ENCODE data around the gene THSD4.

The THSD4 gene

DNA sequence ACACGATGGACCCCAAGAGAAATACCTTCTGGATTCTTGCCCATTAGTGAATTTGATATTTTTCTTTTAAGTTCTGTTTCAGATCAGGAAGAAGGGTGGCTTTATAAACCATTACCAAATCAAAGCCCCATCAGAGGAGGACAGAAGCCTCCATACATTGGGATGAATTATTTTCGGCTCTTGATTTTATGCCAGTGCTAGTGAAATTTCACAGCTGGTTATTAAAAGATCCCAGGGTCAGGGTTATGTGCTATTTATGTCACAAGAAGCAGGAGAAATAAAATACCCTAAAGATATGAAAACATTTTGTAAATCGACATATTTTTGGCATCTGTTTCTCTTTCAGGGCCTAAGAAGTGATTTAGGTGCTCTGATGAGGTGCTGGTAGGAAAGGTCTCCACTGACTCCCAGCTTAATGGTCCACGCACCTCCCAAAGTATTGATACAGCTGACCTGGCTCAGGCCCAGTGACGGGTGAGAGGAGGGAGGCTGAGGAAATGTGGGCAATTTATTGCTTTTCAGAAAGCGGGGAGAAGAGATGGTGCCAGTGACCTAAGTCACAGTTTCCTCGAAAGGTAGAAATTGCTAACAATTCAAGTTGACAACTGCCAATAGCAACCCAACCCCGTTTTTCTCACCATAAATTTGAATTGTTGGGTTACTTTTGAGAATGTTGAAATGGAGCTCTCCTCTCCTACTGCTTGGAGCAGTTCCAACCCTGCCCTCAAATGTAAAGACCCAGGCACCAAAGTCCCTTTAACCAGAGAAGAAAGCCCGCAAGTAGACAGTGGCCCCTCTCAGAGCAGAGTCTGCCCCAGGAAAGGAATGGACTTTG is 379.5 kb downstream of the THSD4 start:
- Histone ChIP-seq H3K9me3 (ENCODE audit: control insufficient read depth, low read length) (no peaks in the 10 kb centered on the region), H3K27ac (ENCODE audit: low read depth, low read length, severe bottlenecking) (no peak overlapping the region), H3K36me3 (ENCODE audit: control insufficient read depth, insufficient read depth, low read length) (no peaks in the 10 kb centered on the region), H3K4me1 (ENCODE audit: control insufficient read depth, insufficient read depth, low read length, poor library complexity, severe bottlenecking) (peaks cover 7% of the 10 kb centered on the region), H3K4me3 (ENCODE audit: extremely low read depth, insufficient read depth, low read length, poor library complexity, severe bottlenecking) (no peak overlapping the region)
- 87 to 100% methylated on average over 2 to 4 of the region's 9 CpGs for WGBS, 2 experiments (ENCODE audit: insufficient coverage in 2 of 2)

DNA sequence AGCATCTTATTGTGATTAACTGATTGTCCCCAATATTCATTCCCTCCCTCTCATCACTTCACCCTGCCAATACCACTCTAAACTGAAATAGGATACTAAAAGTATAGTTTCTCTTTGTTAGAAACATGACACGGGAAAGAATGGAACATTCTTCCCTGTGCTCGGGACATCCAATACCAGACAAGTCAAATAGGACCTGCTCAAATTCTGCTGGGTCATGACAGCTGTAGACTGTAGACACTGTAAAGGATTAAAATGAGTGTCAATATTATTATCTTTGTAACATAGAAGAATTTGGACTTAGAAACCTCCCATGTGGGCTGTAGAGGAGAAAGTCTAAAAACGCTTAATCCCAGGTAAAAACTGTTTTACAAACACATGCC is 380.1 kb downstream of the THSD4 start:
- H3K36me3 ChIP-seq (ENCODE audit: control insufficient read depth, insufficient read depth, low read length) = no peaks in the 10 kb centered on the region
- H3K4me3 ChIP-seq (ENCODE audit: extremely low read depth, insufficient read depth, low read length, poor library complexity, severe bottlenecking) = no peak overlapping the region
- no peak overlapping the region for H3K27ac ChIP-seq (ENCODE audit: low read depth, low read length, severe bottlenecking)
- H3K4me1 ChIP-seq (ENCODE audit: control insufficient read depth, insufficient read depth, low read length, poor library complexity, severe bottlenecking) = peaks cover 7% of the 10 kb centered on the region
- H3K9me3 ChIP-seq (ENCODE audit: control insufficient read depth, low read length) = no peaks in the 10 kb centered on the region
- 90 to 100% methylated on average over 1 to 2 of the region's 3 CpGs for WGBS, 2 experiments (ENCODE audit: insufficient coverage in 2 of 2)

DNA sequence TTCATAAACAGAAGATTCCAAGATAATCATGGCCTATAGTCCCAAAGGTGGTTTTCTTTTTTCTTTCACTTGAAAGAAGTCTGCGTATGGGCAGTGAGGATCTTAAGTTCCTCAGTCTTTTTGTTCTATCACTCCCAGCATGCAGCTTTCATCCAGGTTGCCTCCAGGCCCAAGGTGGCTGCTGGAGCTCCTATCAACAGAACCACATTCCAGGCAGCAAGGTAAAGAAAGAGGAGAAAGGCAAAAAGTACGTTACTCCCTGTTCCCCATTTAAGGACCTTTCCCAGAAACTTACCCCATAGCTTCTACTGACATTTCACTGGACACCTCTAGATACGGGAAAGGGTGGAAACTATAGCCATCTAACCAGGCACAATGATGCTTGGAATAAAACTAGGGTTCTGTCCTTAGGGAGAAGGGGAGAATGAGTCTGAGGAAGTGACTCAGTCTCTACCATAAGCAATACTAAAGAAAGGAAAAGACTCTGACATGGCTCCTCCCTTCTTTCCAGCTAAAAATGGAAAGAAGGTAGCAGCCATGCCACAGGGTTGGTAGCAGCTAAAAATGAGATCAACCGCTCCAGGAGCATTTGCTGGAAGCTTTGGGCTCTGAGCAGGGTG is 381.2 kb downstream of the THSD4 start:
- Histone ChIP-seq H3K9me3 (ENCODE audit: control insufficient read depth, low read length) (peaks cover 7% of the 10 kb centered on the region), H3K36me3 (ENCODE audit: control insufficient read depth, insufficient read depth, low read length) (no peaks in the 10 kb centered on the region), H3K27ac (ENCODE audit: low read depth, low read length, severe bottlenecking) (no peak overlapping the region), H3K4me3 (ENCODE audit: extremely low read depth, insufficient read depth, low read length, poor library complexity, severe bottlenecking) (no peak overlapping the region), H3K4me1 (ENCODE audit: control insufficient read depth, insufficient read depth, low read length, poor library complexity, severe bottlenecking) (peaks cover 7% of the 10 kb centered on the region)
- 88 to 100% methylated on average over 1 to 2 of the region's 4 CpGs for WGBS, 2 experiments (ENCODE audit: insufficient coverage in 2 of 2)

DNA sequence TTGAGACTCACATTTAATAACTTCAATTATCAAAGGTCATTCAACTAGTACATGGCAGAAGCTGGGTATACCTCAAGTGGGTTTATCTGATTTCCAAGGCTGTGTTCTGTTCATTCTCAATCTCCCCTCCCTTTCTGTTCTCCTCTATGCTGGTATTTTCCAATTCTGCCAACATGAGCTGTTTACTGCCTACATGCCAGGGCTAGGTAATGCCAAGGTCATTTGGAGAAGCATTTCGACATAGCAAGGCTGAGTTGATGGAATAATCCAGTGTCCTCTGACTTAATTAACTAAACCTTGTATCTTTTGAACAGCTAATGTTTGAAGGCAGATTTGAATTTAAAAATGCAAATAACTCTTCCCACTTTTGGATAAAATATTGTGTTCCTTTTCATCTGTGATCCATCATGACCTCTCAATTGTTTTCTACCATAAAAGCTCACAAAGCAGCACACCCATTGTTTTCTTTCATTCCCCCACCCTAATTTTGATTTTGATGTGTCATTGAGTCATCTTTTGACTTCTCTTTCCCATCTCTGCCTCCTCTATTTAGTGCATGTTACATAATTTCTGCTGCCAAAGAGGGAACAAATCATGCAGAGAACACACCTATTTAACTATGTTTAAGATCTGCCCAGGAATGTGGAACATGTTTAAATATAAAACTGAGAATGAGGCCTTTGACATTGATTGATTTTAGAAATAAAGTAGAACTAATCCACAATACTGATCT is 386.2 kb downstream of the THSD4 start:
- no peaks in the 10 kb centered on the region for H3K36me3 ChIP-seq (ENCODE audit: control insufficient read depth, insufficient read depth, low read length)
- H3K4me3 ChIP-seq (ENCODE audit: extremely low read depth, insufficient read depth, low read length, poor library complexity, severe bottlenecking) = no peak overlapping the region
- H3K9me3 ChIP-seq (ENCODE audit: control insufficient read depth, low read length) = peaks cover 7% of the 10 kb centered on the region
- H3K27ac ChIP-seq (ENCODE audit: low read depth, low read length, severe bottlenecking) = no peak overlapping the region
- 80 to 100% methylated on average over 1 of the region's 1 CpG for WGBS, 2 experiments (ENCODE audit: insufficient coverage in 2 of 2)
- H3K4me1 ChIP-seq (ENCODE audit: control insufficient read depth, insufficient read depth, low read length, poor library complexity, severe bottlenecking) = peaks cover 3% of the 10 kb centered on the region

DNA sequence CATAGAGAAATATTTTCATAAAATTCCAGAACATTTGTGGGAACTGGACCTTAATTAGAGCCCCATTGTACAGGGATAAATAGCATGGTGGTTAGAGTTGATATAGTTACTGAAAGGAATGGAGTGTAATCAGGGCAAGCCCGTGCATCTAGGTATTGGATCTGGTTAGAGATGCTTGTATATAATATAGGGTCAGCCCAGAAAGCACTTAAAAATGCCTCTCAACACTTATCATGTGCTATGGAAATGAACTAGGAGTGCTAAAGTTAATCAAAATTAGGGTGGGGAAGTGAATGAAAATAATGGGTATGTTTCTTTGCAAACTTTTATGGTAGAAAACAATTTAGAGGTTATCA is 386.8 kb downstream of the THSD4 start:
- no CpG with 5 or more reads among the region's 1 CpG for WGBS, 2 experiments (ENCODE audit: insufficient coverage in 2 of 2)
- Histone ChIP-seq H3K27ac (ENCODE audit: low read depth, low read length, severe bottlenecking) (no peak overlapping the region), H3K4me1 (ENCODE audit: control insufficient read depth, insufficient read depth, low read length, poor library complexity, severe bottlenecking) (no peaks in the 10 kb centered on the region), H3K9me3 (ENCODE audit: control insufficient read depth, low read length) (peaks cover 7% of the 10 kb centered on the region), H3K4me3 (ENCODE audit: extremely low read depth, insufficient read depth, low read length, poor library complexity, severe bottlenecking) (no peak overlapping the region), H3K36me3 (ENCODE audit: control insufficient read depth, insufficient read depth, low read length) (no peaks in the 10 kb centered on the region)

DNA sequence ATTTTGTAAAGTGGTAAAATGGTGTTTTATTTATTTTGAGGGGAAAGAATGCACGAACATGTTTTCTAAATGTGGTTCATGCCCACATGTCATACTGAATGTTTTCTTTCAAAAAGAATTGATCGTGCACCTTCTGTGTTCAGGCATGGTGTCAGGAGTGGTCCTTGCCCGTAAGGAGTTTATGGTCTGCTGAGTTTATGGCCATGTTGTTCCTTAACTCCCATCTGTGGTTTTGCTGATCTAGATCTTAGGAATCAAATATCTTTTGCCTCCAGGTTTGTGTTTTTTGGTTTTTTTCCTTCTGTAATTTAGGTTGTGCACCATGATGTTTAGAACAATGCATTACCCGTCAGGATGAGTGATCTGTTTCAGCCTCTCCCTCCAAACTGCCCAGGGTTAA is 390.7 kb downstream of the THSD4 start:
- Histone ChIP-seq H3K36me3 (ENCODE audit: control insufficient read depth, insufficient read depth, low read length) (no peaks in the 10 kb centered on the region), H3K27ac (ENCODE audit: low read depth, low read length, severe bottlenecking) (no peak overlapping the region), H3K4me3 (ENCODE audit: extremely low read depth, insufficient read depth, low read length, poor library complexity, severe bottlenecking) (no peak overlapping the region), H3K4me1 (ENCODE audit: control insufficient read depth, insufficient read depth, low read length, poor library complexity, severe bottlenecking) (no peaks in the 10 kb centered on the region), H3K9me3 (ENCODE audit: control insufficient read depth, low read length) (peaks cover 2% of the 10 kb centered on the region)
- 80 to 81% methylated on average over 1 to 3 of the region's 4 CpGs for WGBS, 2 experiments (ENCODE audit: insufficient coverage in 2 of 2)

DNA sequence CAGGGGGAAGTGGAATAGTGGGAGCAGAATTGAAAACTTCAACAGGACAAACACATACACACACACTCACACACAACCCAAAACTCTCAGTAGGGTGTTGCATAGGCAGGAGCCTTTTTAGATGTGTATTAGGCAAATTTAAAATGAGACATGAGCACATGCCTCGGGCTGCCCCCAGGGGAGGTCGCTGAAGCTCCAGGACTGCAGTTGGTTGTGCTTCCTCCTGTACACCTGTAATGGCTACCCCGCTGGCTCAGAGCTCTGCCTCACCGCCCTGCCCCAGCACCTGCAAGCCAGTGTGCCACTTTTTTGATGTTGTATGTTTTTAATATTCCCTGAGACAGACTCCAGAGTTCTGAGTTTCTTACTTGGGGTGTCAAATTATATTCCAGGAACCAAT is 391.7 kb downstream of the THSD4 start:
- H3K36me3 ChIP-seq (ENCODE audit: control insufficient read depth, insufficient read depth, low read length) = no peaks in the 10 kb centered on the region
- WGBS, 2 experiments (ENCODE audit: insufficient coverage in 2 of 2) = 100% methylated on average over 3 of the region's 4 CpGs; no CpG with 5 or more reads in 1 of the 2 experiments
- no peaks in the 10 kb centered on the region for H3K9me3 ChIP-seq (ENCODE audit: control insufficient read depth, low read length)
- no peaks in the 10 kb centered on the region for H3K4me1 ChIP-seq (ENCODE audit: control insufficient read depth, insufficient read depth, low read length, poor library complexity, severe bottlenecking)
- no peak overlapping the region for H3K4me3 ChIP-seq (ENCODE audit: extremely low read depth, insufficient read depth, low read length, poor library complexity, severe bottlenecking)
- no peak overlapping the region for H3K27ac ChIP-seq (ENCODE audit: low read depth, low read length, severe bottlenecking)

DNA sequence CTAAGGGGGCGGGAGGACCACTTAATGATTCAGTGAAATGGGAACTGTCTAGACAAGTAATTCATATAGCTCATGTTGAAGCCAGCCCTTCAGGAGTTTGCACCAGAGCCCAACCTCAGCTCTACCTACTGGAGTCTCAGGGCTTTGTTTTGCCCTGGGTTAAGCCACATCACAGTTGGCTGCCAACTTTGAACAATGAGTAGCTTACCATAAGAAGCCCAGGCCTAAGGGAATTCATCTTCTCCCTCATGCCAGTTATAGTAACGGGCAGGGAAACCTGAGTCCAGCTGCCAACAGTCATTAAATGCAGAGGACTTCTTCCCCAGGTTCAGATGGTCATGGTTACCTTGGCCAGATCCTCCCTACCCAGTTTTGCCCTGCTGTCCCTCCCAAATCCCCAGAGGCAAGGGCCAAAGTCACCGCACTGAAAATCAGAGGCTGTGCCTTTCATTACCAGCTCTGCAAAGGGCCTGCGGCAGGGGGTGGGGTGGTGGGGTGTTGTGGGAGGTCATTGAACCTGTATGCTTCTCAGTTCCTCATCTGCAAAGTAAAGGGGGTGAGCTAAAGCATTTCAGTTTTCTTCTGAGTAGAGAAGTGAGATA is 392.9 kb downstream of the THSD4 start:
- Histone ChIP-seq H3K36me3 (ENCODE audit: control insufficient read depth, insufficient read depth, low read length) (no peaks in the 10 kb centered on the region), H3K27ac (ENCODE audit: low read depth, low read length, severe bottlenecking) (no peak overlapping the region), H3K9me3 (ENCODE audit: control insufficient read depth, low read length) (no peaks in the 10 kb centered on the region), H3K4me3 (ENCODE audit: extremely low read depth, insufficient read depth, low read length, poor library complexity, severe bottlenecking) (no peak overlapping the region), H3K4me1 (ENCODE audit: control insufficient read depth, insufficient read depth, low read length, poor library complexity, severe bottlenecking) (no peaks in the 10 kb centered on the region)
- 89% methylated on average over 2 to 3 of the region's 4 CpGs for WGBS, 2 experiments (ENCODE audit: insufficient coverage in 2 of 2)

DNA sequence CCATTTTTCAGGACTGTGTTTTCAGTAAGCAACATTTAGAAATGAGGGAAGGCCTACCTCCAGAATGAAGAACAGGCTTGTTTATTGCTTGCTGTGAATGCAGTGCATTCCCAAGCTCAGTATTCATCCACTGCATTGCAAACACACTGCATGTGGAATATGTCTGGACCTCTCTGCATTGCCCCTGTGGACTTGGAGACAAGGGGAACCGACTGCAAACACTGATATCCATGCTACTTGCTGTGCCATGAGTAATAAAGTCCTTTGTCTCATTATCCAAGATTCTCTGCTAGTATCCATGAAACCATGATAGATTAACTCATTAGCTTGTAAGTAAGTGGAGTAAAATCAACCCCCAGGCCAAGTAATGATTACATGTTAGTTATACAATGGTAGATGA is 393.9 kb downstream of the THSD4 start:
- Histone ChIP-seq H3K9me3 (ENCODE audit: control insufficient read depth, low read length) (no peaks in the 10 kb centered on the region), H3K4me3 (ENCODE audit: extremely low read depth, insufficient read depth, low read length, poor library complexity, severe bottlenecking) (no peak overlapping the region), H3K27ac (ENCODE audit: low read depth, low read length, severe bottlenecking) (no peak overlapping the region), H3K36me3 (ENCODE audit: control insufficient read depth, insufficient read depth, low read length) (no peaks in the 10 kb centered on the region), H3K4me1 (ENCODE audit: control insufficient read depth, insufficient read depth, low read length, poor library complexity, severe bottlenecking) (no peaks in the 10 kb centered on the region)
- 67 to 100% methylated on average over 1 of the region's 1 CpG for WGBS, 2 experiments (ENCODE audit: insufficient coverage in 2 of 2)

DNA sequence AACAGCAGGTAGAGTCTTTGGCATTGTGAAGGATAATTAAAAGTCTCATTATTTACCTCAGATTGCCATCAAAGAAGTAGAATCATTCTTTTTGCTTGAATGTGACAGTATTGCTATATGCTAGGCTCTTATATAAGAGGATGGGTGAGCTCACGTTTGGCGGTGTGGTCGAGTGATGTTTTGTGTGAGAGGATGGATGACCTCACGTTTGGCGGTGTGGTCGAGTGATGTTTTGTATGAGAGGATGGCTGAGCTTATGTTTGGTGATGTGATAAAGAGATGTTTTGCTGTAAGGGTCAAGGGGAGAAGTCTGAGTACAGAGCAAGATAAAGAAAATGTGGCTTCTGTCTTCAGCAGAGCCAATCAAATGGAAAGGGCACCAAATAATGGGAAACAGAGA is 395.5 kb downstream of the THSD4 start:
- Histone ChIP-seq H3K27ac (ENCODE audit: low read depth, low read length, severe bottlenecking) (no peak overlapping the region), H3K9me3 (ENCODE audit: control insufficient read depth, low read length) (no peaks in the 10 kb centered on the region), H3K4me3 (ENCODE audit: extremely low read depth, insufficient read depth, low read length, poor library complexity, severe bottlenecking) (no peak overlapping the region), H3K4me1 (ENCODE audit: control insufficient read depth, insufficient read depth, low read length, poor library complexity, severe bottlenecking) (no peaks in the 10 kb centered on the region), H3K36me3 (ENCODE audit: control insufficient read depth, insufficient read depth, low read length) (no peaks in the 10 kb centered on the region)
- WGBS, 2 experiments (ENCODE audit: insufficient coverage in 2 of 2) = 92 to 97% methylated on average over 6 of the region's 6 CpGs
